Prostate gland (tissue), 2 donors: ENCODE measurements around the gene CHD3.

Experiments used
- CTCF ChIP-seq, 4 experiments: fragments of 200-600 bp in 2 of 4; fragments of 450-650 bp in 2 of 4; sonication (generic) in 2 of 4; IDR thresholded peaks; 1 replicate in 3 of 4; 2 replicates in 1 of 4; pipeline ENCODE4 v1.5.1; 2016 to 2019; ENCODE audit warnings: antibody characterized with exemption in 4 of 4, mild to moderate bottlenecking in 2 of 4, moderate library complexity in 2 of 4
- POLR2A ChIP-seq: fragments of 450-650 bp; IDR thresholded peaks from one replicate; pipeline ENCODE4 v1.6.1; 2016; ENCODE audit warnings: antibody characterized with exemption, mild to moderate bottlenecking
- POLR2AphosphoS5 ChIP-seq: sonication (generic); formaldehyde crosslinking; IDR thresholded peaks from one replicate; pipeline ENCODE4 v1.6.1; 2017; ENCODE audit warnings: antibody characterized with exemption

- TF ChIP-seq CTCF (IDR thresholded peaks at IDR 0.05) = no peak
- no peak for TF ChIP-seq POLR2A
- no peak for TF ChIP-seq POLR2AphosphoS5
Observed at GRCh38 chr17:7849130-7849750, 39.3 kb upstream of the CHD3 start.
